HG03039 (cell line): ENCODE data around the gene SEMA4D.

Experiments
- ATAC-seq: cut with Tn5 transposase; IDR thresholded peaks from one replicate; pipeline ENCODE4 v1.9.1; 2021; ENCODE audit warnings: mild to moderate bottlenecking, moderate library complexity; ENCODE audit not compliant: unreplicated experiment

SEMA4D gene

GRCh38 chr9:89497978-89498851, at the start of gene SEMA4D:
SEMA4D (minus strand) TSS chr9:89498113; CDS start chr9:89405456, 92,657 bp downstream.
- no peak for ATAC-seq

- ATAC-seq = no peak
Observed at GRCh38 chr9:89547000-89547399, 49.1 kb upstream of the SEMA4D start.

- ATAC-seq = no peak
Observed at GRCh38 chr9:89544279-89544661, 46.4 kb upstream of the SEMA4D start.

- no peak for ATAC-seq
Observed at GRCh38 chr9:89543621-89544278, 45.8 kb upstream of the SEMA4D start.

- ATAC-seq = no peak
Observed at GRCh38 chr9:89543111-89543510, 45.2 kb upstream of the SEMA4D start.

- no peak for ATAC-seq
Observed at GRCh38 chr9:89542401-89543021, 44.6 kb upstream of the SEMA4D start.

- ATAC-seq = no peak
Observed at GRCh38 chr9:89541798-89542197, 43.9 kb upstream of the SEMA4D start.

- ATAC-seq = no peak
Observed at GRCh38 chr9:89539374-89539773, 41.5 kb upstream of the SEMA4D start.

- ATAC-seq = no peak
Observed at GRCh38 chr9:89538871-89539270, 41.0 kb upstream of the SEMA4D start.

GRCh38 chr9:89537166-89537565, 39.3 kb upstream of the SEMA4D start:
- ATAC-seq = no peak

- ATAC-seq = no peak
Observed at GRCh38 chr9:89536600-89536999, 38.7 kb upstream of the SEMA4D start.

- no peak for ATAC-seq
Observed at GRCh38 chr9:89536145-89536574, 38.2 kb upstream of the SEMA4D start.

GRCh38 chr9:89535461-89535860, 37.5 kb upstream of the SEMA4D start:
- ATAC-seq = no peak

- ATAC-seq = no peak
Observed at GRCh38 chr9:89534515-89535287, 36.8 kb upstream of the SEMA4D start.

- no peak for ATAC-seq
Observed at GRCh38 chr9:89533411-89534095, 35.6 kb upstream of the SEMA4D start.

GRCh38 chr9:89532944-89533343, 35.0 kb upstream of the SEMA4D start:
- ATAC-seq = no peak

GRCh38 chr9:89532478-89532877, 34.6 kb upstream of the SEMA4D start:
- ATAC-seq = no peak

GRCh38 chr9:89531766-89532165, 33.9 kb upstream of the SEMA4D start:
- no peak for ATAC-seq

GRCh38 chr9:89530726-89531125, 32.8 kb upstream of the SEMA4D start:
- no peak for ATAC-seq

- ATAC-seq = no peak
Observed at GRCh38 chr9:89529243-89530035, 31.5 kb upstream of the SEMA4D start.
